CD4-positive, alpha-beta T cell treated with Interleukin-17A for 1 hour (primary cell): Measurements from ENCODE around the gene ANAPC15.

ENCODE experiments used
- DNase-seq: peaks from one replicate; pipeline ENCODE4 v3.0.0-alpha.2; 2020

Gene ANAPC15

DNA sequence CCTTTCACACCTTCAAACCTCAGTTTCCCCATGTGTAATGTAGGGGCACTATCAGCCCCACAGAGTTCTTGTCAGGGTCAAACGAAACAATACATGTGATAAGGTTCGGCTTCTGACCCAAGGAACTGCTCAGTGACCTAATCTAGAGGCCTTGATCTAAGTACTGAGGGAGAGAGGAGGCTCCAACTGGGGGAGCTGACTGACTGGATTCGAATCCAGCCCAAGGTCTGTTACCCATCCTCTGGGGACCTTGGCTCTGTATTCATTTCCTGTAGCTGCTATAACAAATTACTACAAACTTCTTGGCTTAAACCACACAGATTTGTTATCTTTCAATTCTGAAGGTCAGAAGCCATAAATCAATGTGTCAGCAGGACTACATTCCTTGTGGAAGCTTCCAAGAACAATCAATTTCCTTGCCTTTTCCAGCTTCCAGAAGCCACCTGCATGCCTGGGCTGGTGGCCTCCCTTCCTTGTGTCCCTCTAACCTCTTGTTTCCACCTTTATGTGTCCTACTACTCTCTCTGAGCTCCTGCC is 10.7 kb upstream of the ANAPC15 start:
- DNase-seq, result no peak

DNA sequence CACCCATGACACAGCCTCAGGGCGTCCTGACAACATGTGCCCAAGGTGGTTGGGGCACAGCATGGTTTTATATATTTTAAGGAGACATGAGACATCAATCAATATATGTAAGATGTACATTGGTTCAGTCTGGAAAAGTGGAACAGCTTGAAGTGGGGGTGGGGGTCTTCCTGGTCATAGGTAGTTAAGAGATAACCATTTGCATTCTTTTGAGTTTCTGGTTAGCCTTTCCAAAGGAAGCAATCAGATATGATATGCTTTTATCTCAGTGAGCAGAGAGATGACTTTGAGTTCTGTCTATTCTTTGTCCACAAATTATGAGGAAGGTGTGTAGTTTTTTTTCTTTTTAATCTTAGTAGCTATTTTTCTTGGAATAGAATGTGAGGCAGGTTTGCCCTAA is 10.1 kb upstream of the ANAPC15 start:
- DNase-seq, result no peak

DNA sequence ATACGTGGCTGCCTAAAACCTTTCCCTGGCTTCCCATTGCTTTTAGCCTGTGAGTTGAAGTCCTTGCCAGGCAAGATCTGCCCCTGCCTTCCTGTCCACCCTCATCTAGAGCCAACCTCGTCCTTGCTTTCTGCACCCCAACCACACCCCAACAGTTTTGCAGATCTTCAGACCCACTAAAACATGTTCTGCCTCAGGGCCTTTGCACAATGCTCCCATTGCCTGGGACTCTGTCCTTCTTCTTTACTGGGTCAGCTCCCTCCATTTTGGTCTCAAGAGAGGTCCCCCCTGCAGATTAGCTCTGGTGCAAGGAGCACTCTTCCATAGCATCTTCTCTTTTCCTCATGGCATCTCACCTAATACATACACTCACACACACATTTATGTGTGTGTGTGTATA is 8.4 kb upstream of the ANAPC15 start:
- DNase-seq, result no peak

DNA sequence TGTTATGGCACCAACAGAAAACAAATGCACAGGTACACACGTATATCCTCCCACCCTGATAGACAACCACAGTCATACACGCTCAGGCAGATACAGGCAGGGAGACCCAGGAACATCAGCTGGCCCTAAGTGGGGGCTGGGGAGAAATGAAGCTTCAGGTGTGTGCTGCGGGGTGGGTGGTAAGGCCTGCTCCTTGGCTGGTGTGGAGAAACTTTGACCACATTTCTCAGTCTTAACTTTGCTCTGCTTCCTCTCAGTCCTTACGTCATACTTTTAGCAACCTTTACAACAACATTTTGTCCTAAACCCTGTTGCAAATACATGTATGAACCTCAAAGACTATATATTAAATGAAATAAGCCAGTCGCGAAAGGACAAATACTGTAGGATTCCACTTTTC is 6.7 kb upstream of the ANAPC15 start:
- DNase-seq, result no peak

DNA sequence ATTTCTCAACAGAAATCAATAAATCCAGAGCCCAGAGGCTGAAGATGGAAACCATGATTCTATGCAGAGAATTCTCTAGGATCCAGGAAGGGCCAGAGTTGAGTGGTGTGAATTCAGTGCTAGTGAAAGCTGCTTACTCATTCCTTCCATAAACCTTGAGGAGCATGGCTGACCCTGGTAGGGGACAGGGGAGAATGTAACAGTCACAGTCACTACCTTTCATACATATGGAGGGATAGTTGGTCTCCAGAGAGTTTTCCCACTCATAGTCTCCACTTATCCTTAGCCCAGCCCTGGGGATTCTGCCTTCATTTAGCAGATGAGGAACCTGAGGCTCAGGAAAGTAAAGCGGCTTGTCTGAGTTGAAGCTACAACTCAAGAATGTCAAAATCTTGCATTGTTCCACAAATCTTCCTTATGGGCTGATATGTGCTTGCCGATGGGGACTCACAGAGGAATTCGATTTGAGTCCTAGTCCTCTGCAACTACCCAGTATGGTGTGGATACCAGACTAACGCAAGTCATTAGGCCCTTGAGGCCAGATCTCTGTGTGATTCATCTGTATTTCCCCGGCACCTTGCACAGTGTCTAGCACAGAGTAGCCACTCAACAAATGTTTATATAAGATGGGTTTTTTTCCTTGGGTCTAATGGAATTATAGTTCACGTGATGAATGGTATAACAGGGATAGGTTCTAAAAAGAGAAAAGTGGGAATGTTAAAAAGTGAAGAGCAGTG is 3.7 kb upstream of the ANAPC15 start:
- DNase-seq, result no peak

DNA sequence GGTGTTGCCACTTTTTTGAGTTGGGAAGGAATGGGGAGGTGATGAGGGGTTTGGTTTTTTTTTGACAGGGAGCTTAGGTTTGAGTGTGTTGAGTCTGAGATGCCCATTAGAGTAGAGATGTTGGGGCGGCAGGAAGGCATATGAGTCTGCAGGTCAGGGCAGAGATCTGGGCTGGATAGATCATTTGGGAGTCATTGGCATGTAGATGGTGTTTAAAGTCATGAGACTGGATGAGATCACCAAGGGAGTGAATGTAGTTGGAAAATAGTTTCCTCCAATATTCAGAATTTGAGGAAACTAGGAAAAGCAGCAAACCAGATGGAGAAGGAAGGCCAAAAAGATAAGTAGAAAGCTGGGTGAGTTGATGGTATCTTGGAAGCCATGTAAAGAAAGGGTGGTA is 2.1 kb upstream of the ANAPC15 start:
- no peak for DNase-seq

DNA sequence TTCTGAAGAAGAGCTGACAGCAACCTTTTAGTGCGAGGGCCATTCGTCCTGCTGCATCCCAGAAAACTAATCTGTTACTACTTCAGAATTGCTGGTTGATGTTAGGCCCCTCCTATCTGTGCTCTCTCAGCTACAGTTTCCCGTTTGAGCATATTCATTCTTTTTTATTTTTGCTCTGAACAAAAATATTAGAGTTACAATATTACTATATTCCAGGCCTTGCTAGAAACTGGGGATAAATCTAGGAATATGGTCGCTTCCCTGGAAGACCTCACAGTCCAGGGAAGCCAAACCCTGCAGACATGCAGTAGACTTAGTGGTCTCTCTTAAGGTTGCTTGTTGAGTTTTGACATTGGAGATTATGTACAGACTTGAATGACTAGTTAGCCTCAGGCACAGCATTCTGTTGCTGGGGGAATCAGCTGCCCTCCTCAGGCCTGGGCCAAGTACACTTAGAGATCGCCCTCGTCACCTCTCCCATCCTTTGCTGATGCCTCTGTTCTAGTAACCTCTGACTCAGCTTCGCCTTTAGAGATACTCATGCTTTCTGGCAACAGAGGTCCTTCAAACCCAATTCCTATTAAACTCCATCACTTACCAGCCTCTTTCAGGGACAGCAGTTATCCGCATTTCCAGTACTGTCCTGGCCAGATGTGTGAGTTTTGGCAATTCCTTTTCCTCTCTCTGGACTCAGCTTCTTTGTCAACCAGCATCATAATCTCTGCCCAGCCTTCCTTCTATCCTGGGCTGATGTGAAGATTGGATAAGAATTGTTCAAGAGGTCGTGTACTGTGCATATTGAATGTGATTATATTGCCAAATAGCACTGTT is 698 bp upstream of the ANAPC15 start:
- DNase-seq, result no peak

DNA sequence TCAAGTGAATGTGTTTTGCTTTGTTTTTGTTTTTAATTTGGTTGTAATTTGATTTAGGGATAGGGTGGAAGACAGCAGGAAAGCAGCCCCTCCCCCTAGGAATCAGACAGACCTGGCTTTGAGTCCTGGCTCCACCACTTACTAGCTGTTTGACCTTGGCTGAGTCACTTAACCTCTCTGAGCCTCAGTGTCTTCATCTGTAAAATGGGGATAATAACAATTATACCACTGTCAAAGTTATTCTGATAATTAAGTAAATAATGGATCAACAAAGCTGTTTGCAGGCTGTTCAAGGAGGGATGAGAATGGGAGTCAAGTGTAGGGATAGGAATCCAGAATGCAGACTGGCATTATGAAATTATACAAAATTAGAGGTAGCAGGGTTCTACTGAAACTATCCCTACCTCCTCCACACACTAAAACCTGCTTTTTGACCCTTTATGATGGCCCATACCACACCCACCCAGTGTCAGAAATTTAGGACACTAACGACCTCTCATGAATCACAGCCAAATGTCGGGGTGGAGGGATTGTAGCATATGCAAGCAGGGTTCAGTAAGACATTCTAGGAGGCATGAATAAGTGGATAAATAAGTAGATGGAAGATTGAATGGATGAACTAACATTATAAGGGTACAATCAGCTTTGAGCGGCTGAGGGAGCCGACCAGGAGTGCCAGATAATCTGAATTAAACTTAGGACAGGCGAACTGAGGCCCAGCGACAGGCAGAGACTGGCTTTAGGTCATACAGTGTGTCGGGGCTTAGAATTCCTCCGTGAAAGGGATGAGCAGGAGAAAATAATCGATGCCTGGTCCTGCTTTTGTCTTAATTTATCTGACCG is 974 bp downstream of the ANAPC15 start:
- no peak for DNase-seq

DNA sequence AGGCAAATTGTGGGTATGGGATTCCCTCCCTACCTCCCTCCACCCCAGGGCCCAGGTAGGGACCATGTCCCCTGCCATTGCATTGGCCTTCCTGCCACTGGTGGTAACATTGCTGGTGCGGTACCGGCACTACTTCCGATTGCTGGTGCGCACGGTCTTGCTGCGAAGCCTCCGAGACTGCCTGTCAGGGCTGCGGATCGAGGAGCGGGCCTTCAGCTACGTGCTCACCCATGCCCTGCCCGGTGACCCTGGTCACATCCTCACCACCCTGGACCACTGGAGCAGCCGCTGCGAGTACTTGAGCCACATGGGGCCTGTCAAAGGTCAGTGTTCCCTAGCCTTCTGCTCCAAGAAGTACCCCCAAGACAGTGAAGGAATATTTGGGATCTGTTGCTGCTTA is 6.6 kb downstream of the ANAPC15 start, which contains the start of gene TOMT:
Gene TOMT, plus strand, starts transcription at position 37 of the 400 bp plus-strand sequence. Its CDS starts 28 bp downstream, at position 65.
- DNase-seq, result no peak

DNA sequence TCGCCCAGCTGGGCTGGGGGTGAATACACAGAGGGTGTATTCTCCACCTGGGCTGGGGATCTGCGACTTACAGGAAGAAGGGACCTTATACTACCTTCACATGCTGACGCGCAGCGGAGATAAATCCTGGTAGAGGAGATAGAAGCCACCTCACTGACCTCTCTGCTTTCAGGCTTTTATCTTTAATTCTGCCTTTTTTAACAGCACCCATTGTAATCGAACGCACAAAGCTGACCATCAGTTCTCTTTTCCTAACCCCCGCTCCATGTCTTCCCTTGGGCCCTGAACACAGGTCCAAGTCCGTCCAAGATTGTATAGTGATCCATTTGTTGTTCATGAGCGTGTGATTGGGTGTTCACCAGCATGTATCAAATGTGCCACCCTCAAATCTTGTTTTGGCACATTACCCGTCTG is 8.7 kb downstream of the ANAPC15 start:
- DNase-seq, result no peak

DNA sequence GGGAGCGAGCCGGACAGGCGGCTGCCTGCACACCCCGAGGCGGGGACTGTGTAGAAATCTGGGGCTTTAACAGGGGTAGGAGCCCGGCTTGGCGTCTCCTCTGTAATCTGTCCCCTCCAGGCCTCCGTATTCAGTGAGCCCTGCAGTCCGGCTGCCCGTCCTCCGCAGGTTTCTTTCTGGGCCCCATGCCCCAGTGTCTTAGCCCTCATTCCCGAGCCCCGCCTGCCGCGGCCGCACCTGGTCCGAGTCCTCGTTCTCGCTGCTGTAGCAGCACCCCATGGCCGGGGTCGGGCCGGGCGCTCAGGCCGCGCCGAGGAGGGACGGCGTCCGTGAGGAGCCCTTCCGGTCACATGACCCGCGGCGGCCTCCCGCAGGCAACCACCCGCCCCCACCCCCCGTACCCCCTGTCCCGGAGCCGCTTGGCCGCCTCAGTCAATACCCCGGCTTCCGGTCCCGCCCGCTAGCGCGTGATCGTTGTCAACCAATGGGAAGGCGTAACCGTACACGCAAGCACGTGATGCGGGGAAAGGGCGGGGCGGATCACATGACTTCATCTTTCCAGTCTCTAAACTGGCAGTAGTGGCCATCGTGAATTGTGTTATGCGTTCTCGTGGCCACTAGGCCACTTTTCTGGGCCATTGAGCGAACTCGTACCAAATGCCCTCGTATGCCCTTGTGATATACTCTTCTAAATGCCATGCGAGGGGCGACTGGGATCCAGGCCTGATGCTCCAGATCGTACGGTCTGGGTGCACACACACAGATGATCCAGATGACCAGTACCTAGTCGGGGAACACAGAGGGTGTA is 9.3 kb downstream of the ANAPC15 start, which contains the start of gene LAMTOR1:
Gene LAMTOR1, minus strand, starts transcription at position 352 of the 808 bp plus-strand sequence. Its CDS starts 73 bp downstream, at position 279.
- DNase-seq, result peak; percentile 98

DNA sequence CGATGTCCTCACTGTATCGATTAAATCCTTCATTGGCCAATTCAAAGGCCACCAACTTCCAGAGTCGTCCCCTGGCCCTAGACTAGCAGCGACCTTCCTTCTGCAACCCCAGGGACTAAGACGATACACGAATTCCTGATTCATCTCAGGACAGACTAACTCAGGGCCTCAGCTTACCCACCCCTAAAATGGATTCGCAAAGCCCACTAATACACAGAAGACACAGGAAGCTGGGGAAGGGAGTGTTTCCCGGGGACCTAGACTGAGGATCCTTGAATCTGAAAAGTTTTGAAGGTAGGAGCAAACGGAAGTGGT is 9.9 kb downstream of the ANAPC15 start:
- DNase-seq, result no peak

DNA sequence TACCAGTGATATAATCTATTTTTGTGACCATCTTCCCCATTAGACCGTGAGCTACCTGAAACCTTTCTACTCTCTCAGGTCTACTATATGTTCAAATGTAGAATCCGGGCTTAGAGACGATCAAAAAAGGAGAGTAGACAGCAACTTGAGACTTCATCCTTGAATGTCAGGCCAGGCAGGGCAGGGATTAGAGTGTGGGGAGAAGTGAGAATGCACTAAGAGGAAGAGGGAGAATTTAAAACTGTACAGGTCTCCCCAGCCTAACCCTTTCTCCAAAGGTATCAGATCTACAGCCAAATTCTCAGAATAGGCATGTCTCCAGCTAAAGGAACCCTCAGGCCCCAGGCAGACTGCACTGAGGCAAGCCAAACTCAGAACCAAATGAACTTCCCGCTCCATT is 10.3 kb downstream of the ANAPC15 start:
- no peak for DNase-seq

DNA sequence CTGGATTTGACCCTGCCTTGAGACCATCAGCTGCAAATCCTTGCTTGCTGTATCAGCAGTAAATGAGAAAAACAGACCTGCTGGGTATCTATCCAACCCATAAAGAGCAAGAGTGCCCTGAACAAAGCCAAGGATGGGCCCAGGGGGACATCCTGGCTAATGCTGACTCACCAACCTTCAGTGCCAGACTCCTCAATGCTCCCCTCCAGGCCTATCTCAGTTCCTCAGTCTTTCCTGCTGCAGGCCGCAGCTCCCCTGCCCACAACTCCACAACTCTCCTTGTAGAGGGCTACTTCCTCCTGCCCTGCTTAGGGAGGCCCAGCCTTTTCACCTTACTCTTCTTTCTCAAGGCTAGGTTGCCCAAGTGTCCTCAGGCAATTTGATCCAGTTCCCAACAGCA is 12.0 kb downstream of the ANAPC15 start:
- no peak for DNase-seq

DNA sequence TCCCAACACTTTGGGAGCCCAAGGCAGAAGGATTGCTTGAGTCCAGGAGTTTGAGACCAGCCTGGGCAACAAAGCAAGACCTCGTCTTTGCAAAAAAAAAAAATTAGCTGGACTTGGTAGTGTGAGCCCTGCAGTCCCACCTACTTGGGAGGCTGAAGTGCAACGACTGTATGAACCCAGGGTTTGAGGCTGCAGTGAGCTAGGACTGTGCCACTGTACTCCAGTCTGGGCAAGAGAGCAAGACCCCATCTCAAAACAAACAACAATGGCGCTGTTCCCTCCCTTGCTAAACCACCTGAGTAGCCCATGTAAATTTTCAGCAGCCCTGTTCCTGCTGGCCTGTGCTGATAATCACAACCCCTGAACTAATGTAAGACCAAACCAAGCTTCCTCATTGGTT is 12.5 kb downstream of the ANAPC15 start:
- DNase-seq, result no peak

DNA sequence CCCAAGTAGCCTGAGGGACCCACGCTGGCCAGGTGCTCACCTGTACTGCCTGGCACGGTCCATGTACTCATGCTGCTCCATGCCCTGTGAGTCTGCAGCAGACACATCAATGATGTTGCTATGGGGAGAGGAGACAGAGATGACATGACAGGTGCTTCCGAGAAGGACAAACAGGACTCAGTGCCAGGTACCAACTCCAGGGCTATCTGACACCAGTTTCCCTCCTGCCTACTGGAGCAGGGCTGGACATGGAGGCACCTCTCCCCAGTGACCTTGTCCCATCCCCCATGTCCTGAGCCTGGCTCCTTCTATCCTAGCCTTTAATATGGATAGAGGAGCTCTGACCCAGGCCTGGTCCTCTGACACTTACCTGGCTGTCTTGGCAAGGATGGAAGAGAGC is 13.8 kb downstream of the ANAPC15 start:
- no peak for DNase-seq

DNA sequence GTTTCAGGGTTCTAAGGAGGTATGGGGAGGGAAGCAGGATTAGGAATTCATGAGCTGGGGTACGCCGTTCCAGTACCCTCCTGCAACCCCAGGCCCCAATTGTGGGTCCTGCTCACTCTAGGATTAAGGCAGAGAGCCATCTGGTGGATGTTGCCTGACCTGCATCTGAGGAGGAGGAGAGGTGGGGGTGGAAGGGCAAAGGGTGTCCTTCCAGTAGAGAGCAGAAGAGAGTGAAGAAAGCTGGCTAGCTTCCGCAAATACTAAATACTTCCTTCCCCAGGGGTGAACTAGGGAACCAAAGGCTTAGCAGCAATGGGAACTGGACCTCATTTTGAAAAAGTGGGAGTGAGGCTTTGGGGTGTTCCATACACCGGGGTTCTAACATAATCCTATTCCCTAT is 21.2 kb downstream of the ANAPC15 start:
- DNase-seq, result peak; percentile 77

DNA sequence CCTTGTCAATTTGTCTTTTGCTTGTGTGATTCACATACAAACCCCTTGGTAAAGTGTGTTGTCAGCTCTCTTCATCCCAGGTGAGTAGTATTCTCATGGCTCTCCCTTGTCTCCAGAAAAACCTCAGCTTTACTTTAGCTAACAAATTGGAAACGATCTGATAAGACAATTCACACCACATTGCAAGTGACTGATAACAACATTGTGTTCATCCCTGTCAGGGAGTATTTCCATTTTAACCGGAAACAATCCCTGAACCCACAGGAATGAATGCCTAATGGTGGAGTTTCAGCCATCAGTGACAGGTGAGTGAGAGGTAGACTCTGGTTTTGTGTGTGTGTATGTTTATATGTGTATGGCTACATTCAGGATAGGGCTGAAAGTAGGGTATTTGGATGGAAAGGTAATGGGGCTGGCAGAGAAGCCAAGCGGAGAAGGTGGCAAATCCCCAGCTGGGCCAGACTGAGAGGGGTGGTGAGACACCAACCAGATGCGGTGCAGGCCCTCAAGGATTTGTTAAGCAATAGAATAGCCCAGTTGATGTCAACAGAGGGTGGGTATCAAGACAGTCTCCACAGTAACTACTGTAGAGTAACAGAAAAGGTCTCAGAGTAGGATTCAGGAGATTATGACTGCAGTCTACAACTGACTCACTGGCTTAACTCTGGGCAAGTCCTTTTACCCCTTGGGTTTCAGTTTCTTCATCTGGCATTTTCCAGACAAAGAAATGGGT is 24.3 kb downstream of the ANAPC15 start:
- DNase-seq, result no peak

DNA sequence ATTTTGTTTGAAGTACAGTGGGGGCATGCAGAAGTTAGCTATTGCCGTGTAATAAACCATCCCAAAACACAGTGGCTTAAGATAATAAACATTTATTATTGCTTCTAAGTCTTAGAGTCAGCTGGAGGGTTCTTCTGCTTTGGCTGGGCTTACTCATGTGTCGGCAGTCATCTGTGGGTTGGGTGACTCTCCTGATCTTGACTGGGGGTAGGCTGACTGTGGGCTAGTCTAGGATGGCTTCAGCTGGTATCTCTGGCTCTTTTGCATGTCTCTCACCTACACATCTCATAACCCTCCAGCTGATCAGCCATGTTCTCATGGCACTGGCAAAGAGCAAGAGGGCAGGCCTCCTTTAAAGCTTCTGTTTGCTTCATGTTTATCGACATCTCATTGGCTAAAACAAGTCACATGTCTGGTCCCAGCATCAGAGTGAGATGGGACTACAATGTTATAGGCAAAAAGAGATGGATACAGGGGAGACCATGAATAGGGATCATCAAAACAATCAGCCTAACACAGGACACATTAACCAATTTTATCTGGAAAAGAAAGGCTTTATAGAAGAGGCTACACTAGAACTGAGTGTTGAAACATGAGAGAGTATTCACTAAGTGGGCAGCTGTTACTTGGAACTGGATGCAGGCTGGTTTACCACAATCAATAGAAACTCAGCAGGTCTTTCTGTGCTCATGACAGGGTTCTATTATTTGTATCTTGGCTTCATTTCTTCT is 26.7 kb downstream of the ANAPC15 start:
- no peak for DNase-seq

DNA sequence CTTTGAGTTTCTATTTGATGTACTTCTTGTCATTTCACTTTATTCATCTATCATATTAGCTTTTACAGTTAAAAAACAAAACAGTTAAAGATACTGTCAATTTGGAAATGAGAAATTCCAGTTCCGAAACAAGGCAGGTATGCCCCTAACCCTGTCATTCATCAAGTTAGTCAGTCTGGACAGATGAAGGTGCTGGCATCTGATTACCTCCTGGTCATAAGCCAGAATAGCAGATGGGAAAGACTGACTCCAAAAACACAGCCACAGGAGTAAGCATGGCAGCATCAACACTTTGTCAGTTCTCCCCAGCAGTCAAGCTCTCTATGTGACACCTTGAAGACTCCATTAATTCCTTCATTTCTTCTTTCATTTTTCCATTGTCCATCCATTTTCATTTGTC is 27.5 kb downstream of the ANAPC15 start:
- DNase-seq, result no peak

DNA sequence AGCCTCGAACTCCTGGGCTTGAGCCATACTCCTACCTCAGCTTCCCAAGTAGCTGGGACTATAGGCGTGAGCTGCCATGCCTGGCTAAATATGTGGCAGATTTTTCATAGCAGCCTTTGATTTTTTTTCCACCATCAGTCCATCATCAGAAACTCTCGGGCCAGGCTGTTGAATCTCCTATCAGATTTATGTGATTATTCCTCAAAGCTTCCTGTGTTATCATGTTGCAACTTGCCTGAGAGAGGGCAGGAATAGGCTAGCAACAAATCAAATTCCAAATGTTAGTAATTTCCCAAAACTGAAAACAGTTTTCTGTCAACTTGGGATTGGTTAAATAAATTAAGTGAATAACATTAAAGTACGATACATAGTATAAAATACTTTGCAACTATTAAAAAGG is 28.4 kb downstream of the ANAPC15 start:
- no peak for DNase-seq
